ENCODE data around the gene TKTL1.
"Not testable (repeated sequence)": the region's sequence is repeated elsewhere in the genome, so short reads cannot be mapped to it uniquely, and the experiment has no call there.

TKTL1 gene

DNA sequence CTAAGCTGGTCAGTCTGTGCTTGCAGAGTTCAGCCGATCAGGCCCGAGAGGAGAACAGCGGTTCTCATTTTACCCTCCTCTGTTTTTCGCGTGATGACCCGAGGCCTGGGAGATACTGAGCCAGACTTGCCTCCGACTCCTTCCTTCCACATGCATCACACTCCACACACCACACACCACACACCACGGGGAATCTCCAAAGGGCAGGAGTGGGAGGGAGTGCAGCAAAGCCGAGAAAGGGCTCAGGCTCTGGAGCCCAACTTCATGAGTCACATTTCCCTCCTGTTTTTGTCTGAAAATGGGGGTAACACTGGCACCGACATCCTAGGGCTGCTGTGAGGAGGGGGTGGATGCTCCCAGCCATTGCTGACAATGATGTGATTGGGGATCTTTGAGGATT is 38.9 kb downstream of the TKTL1 start:
- DNase-seq (ENCODE audit: low read depth): peak; percentile 30
- TF ChIP-seq, protein P1, sequence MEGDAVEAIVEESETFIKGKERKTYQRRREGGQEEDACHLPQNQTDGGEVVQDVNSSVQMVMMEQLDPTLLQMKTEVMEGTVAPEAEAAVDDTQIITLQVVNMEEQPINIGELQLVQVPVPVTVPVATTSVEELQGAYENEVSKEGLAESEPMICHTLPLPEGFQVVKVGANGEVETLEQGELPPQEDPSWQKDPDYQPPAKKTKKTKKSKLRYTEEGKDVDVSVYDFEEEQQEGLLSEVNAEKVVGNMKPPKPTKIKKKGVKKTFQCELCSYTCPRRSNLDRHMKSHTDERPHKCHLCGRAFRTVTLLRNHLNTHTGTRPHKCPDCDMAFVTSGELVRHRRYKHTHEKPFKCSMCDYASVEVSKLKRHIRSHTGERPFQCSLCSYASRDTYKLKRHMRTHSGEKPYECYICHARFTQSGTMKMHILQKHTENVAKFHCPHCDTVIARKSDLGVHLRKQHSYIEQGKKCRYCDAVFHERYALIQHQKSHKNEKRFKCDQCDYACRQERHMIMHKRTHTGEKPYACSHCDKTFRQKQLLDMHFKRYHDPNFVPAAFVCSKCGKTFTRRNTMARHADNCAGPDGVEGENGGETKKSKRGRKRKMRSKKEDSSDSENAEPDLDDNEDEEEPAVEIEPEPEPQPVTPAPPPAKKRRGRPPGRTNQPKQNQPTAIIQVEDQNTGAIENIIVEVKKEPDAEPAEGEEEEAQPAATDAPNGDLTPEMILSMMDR (conservative IDR thresholded peaks at IDR 0.05; ENCODE audit: low read depth, low read length): no peak
- H3K4me3 ChIP-seq (ENCODE audit: low read depth, low read length): no peak overlapping the region

DNA sequence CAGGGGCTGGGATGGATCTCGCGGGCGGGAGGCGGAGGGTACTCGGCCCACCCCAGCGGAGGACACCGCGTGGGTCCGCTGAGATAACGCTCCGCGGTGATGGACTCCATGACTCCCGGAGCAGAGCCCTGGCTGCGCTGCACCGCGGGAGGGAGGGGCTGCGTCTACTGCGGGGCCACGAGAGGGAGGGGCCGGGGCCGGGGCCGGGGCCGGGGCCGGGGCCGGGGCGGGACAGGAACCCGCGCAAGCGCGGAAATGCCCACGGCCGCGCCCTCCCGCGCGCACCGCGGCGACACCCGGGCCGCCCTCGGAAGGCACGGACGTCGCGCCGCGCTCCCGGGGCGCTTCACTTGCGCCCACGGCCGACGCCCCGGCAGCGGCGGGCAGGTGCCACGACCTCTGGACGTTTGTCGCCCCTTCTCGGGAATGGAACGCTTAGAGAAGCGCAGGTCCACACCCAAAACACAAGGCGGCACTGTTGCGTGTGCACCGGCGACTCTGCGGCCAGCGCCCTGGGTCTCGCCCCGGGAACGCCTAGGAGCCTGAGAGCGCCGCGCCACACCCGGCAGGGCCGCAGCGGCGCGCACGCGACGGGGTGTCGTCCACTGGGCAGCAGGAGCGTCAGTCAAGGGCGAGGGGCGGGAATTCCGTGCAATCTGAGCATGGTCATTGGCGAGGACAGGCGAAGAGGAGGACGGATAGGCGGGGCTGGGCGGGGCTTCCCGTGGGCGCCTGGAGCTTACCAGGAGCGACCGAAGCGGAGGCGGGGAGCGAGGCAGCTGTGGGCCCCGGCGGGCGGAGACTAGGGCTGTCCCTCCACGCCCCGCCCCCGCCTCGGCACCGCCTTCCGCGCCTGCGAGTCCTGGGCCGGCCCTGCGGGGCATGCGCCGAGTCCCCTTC is 46.1 kb downstream of the TKTL1 start:
- not testable (repeated sequence) for H3K4me3 ChIP-seq (ENCODE audit: low read depth, low read length); DNase-seq (ENCODE audit: low read depth)

DNA sequence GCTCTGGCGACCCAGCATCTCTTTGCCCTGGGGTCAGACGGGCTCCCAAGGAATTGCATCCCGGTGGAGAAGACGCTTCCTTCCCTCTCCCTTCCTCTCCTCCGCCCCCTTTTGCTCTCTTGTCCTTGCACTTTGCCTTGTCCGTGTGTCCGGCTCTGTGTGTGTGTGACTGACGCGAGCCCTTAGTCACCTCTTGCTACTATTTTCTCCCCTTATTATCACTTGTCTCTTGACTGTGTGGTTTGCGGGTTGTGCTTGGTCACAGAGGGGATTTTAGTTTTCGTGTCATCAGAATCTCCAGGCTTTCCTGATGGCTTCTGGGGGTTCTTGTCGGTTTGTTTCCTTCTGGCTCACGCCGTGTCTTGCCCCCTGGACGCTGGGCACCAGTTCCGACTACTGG is 47.5 kb downstream of the TKTL1 start:
- DNase-seq (ENCODE audit: low read depth): not testable (repeated sequence)

DNA sequence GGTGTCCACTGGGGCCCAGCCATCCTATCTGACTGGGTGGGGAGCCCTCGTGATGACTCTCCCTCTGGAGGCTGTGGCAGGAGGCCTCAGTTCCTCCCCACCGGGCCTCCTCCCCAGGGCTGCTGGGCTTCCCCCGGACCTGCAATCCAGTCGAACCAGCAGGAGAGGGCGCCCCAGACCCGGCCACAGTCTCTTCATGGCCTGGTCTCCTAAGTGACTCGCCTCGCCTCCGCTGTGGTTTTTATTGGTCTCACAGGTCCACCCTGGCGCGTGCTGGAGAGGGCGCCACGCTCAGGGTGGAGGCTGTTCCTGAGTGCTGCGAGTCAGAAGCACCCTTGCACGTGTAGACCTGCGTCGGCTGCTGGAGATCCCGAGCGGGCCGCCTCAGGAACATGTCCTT is 48.0 kb downstream of the TKTL1 start:
- not testable (repeated sequence) for DNase-seq (ENCODE audit: low read depth); H3K4me3 ChIP-seq (ENCODE audit: low read depth, low read length)

More for the DNA sequence above, 47.5 kb downstream of the TKTL1 start:
- not testable (repeated sequence) for H3K4me3 ChIP-seq (ENCODE audit: low read depth, low read length)

DNA sequence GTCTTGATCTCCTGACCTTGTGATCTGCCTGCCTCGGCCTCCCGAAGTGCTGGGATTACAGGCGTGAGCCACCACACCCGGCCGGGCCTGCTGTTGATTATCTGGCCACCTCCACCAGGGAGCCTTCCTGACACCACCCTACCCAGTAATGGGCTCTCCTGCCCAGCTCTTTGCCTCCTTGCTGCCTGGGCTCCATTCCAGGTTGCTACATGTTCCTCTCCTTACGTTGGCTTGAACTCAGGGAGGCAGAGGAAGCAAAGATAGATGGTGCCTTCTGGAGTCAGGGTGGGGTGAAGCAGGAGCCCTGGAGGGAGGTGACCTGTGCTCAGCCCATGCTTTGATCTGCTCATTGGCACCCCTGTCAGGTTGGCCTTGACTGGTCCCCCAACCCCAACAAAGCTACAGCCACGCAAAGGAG is 52.5 kb downstream of the TKTL1 start:
- TF ChIP-seq, protein P1 (conservative IDR thresholded peaks at IDR 0.05; ENCODE audit: low read depth, low read length): no peak
- DNase-seq (ENCODE audit: low read depth): no peak
- H3K4me3 ChIP-seq (ENCODE audit: low read depth, low read length): no peak overlapping the region

DNA sequence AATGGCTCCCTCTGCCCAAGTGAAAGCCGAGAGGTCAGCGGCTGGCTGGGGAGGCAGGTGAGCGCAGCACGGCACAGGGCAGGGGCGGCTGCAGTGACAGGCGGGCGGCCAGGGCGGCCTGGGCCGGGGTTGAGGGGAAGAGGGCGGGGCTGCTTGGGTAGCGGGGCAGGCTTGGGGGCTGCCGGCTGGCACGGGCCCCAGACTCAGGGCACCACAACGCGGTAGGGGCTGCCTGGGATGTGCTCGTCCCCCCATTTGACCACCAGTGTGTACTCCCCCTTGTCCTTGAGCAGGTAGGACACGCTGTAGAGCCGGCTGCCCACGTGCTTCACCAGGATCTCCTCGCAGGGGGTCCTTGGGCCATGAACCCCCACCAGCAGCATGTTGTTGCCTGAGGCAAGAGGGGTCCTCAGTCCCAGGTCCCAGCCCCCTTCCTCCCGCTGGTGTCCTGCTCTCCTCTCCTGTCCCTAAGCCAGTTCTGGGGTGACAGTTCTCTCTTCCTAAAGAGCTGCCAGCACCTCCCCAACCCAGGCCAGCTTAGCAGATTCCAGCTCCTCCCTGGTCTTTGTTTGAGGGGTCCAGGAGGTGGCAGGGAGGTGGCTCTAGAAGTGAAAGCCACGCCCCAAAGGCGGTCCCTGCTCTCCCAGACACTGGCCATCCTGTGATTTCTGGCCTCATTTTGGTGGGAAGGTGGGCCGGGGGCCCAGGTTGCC is 53.2 kb downstream of the TKTL1 start:
- no peak for DNase-seq (ENCODE audit: low read depth)
- H3K4me3 ChIP-seq (ENCODE audit: low read depth, low read length): no peak overlapping the region
- TF ChIP-seq, protein P1 (conservative IDR thresholded peaks at IDR 0.05; ENCODE audit: low read depth, low read length): no peak

DNA sequence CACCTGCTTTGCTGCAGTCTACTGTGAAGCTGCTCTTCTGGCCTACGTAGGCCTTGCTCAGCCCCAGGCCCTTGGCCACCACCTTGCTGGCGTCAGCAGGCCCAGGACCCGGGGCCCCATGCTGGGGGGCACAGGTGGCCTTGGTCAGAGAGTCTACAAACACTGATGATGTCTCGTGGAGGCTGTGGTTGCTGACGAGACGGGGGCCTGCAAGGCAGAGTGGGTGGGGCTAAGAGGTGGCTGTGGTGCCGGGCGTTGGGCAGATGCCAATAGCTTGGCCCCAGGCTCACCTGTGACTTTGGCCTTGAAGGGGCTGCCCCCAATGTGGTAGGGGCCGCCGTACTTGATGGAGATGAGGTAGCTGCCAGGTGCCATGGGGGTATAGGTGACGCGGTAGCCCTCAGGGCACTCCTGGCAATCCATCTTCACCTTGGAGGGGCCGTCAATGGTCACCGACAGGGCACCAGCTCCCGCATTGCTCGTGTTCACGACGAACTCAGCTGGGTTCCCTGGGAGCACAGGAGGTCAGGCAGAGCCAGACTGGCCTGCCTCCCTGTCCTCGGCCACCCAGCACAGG is 53.9 kb downstream of the TKTL1 start:
- H3K4me3 ChIP-seq (ENCODE audit: low read depth, low read length): no peak overlapping the region
- DNase-seq (ENCODE audit: low read depth): no peak
- TF ChIP-seq, protein P1 (conservative IDR thresholded peaks at IDR 0.05; ENCODE audit: low read depth, low read length): no peak

DNA sequence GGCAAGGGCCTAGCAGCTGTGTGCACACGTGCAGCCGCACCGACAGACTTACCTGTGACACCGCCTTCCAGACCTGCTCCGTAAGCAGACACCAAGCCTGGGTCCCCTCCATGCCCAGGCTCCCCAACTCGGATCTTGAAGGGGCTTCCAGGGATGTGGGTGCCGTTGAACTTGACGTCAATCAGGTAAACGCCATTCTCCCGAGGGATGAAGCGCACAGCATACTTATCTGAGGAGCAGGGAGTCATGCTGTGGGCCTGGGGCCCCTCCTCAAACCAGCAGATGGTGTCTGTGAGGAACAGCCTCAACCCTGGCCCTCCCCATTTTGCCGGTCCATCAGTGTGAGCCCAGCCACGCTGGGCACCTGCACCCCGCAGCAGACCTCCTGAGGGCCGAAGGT is 54.4 kb downstream of the TKTL1 start:
- DNase-seq (ENCODE audit: low read depth): no peak
- no peak overlapping the region for H3K4me3 ChIP-seq (ENCODE audit: low read depth, low read length)
- TF ChIP-seq, protein P1 (conservative IDR thresholded peaks at IDR 0.05; ENCODE audit: low read depth, low read length): no peak

Measured in choroid plexus epithelial cell (primary cell).